ENCODE data around the gene SPRYD4.

Gene SPRYD4

GRCh38 chr12:56522411-56523193 is 54.2 kb downstream of the SPRYD4 start:
- TF ChIP-seq SIN3A (IDR thresholded peaks at IDR 0.05; ENCODE audit: borderline replicate concordance, insufficient read depth, low read length) (no peak), REST (IDR thresholded peaks at IDR 0.05; ENCODE audit: insufficient read depth in 1 of 2, low read depth in 2 of 2, low read length in 2 of 2) (no peak), FOXP2 (optimal IDR thresholded peaks at IDR 0.05; ENCODE audit: borderline replicate concordance, extremely low read depth, extremely low read length, insufficient read depth) (no peak), TAF1 (IDR thresholded peaks at IDR 0.05; ENCODE audit: borderline replicate concordance, insufficient read depth, low read length) (no peak), POLR2AphosphoS5 (IDR thresholded peaks at IDR 0.05; ENCODE audit: low read depth, low read length) (no peak)

- TF ChIP-seq POLR2AphosphoS5 (IDR thresholded peaks at IDR 0.05; ENCODE audit: low read depth, low read length) (no peak), TAF1 (IDR thresholded peaks at IDR 0.05; ENCODE audit: borderline replicate concordance, insufficient read depth, low read length) (no peak), SIN3A (IDR thresholded peaks at IDR 0.05; ENCODE audit: borderline replicate concordance, insufficient read depth, low read length) (no peak), FOXP2 (optimal IDR thresholded peaks at IDR 0.05; ENCODE audit: borderline replicate concordance, extremely low read depth, extremely low read length, insufficient read depth) (no peak), REST (IDR thresholded peaks at IDR 0.05; ENCODE audit: insufficient read depth in 1 of 2, low read depth in 2 of 2, low read length in 2 of 2) (no peak)
Measured at GRCh38 chr12:56528846-56529245, 60.5 kb downstream of the SPRYD4 start.

Data from PFSK-1 (cell line).